ENCODE data around the gene VSIG10.

The VSIG10 gene

GRCh38 chr12:118032188-118032587, 71.6 kb downstream of the VSIG10 start (continued):
- TF ChIP-seq ZBTB26 (tag by site-specific recombination; optimal IDR thresholded peaks at IDR 0.05), result no peak

GRCh38 chr12:118029166-118029565, 74.6 kb downstream of the VSIG10 start:
- peaks cover 89 to 100% of the 10 kb centered on the region in 2 experiments for H3K36me3 ChIP-seq (ENCODE audit: control insufficient read depth in 2 of 2, insufficient read depth in 1 of 2, low read length in 2 of 2)
- POLR2A ChIA-PET, result interaction anchor here (1.8 kb wide), 1 partner anchor 13 kb away, joined by 4 read pairs; the partner anchor contains the start of gene RFC5
- TF ChIP-seq ZNF121 (tag by site-specific recombination; IDR thresholded peaks at IDR 0.05) (peak; percentile 82), TSHZ1 (tag by site-specific recombination; IDR thresholded peaks at IDR 0.05; ENCODE audit: borderline replicate concordance) (no peak), SCRT1 (tag by site-specific recombination; IDR thresholded peaks at IDR 0.05; ENCODE audit: borderline replicate concordance) (peak; percentile 47; the same call in 1 of the 2 replicates), ZNF48 (tag by site-specific recombination; IDR thresholded peaks at IDR 0.05) (no peak), ZNF623 (tag by site-specific recombination; IDR thresholded peaks at IDR 0.05) (no peak), SCRT2 (tag by site-specific recombination; IDR thresholded peaks at IDR 0.05) (peak; percentile 20; the same call in 1 of the 2 replicates)
- H3K4me1 ChIP-seq (ENCODE audit: control insufficient read depth, insufficient read depth, low read length), result no peaks in the 10 kb centered on the region
- CTCF ChIA-PET, result interaction anchor here (1.5 kb wide), 1 partner anchor 154 kb away, joined by 4 read pairs; no protein-coding TSS in a partner anchor
- no peak overlapping the region for H3K27ac ChIP-seq (ENCODE audit: extremely low read depth, low read depth, low read length)
- H3K9me3 ChIP-seq (ENCODE audit: control insufficient read depth, insufficient read depth, low read depth, low read length), result no peaks in the 10 kb centered on the region
- H3K4me3 ChIP-seq (ENCODE audit: low read depth, low read length), result no peak overlapping the region

- Histone ChIP-seq H3K27ac (ENCODE audit: extremely low read depth, low read depth, low read length) (no peak overlapping the region), H3K4me1 (ENCODE audit: control insufficient read depth, insufficient read depth, low read length) (no peaks in the 10 kb centered on the region), H3K4me3 (ENCODE audit: low read depth, low read length) (no peak overlapping the region), H3K36me3 (ENCODE audit: control insufficient read depth in 2 of 2, insufficient read depth in 1 of 2, low read length in 2 of 2) (peaks cover 77 to 96% of the 10 kb centered on the region in 2 experiments), H3K9me3 (ENCODE audit: control insufficient read depth, insufficient read depth, low read depth, low read length) (no peaks in the 10 kb centered on the region)
- TF ChIP-seq PRDM1 (tag by site-specific recombination; IDR thresholded peaks at IDR 0.05) (no peak), ZNF449 (tag by site-specific recombination; IDR thresholded peaks at IDR 0.05) (no peak), PATZ1 (tag by site-specific recombination; IDR thresholded peaks at IDR 0.05) (no peak), SP3 (tag by site-specific recombination; IDR thresholded peaks at IDR 0.05) (no peak), ZNF596 (tag by site-specific recombination; IDR thresholded peaks at IDR 0.05) (no peak), FEZF1 (tag by site-specific recombination; IDR thresholded peaks at IDR 0.05) (no peak), TRIM28 (IDR thresholded peaks at IDR 0.05; ENCODE audit: borderline replicate concordance, low read length) (no peak)
- POLR2A ChIA-PET, result no interaction called here
- CTCF ChIA-PET, result interaction anchor here (1.2 kb wide), 1 partner anchor 150 kb away, joined by 5 read pairs; no protein-coding TSS in a partner anchor
Observed at GRCh38 chr12:118025168-118025567, 78.6 kb downstream of the VSIG10 start.
